ENCODE measurements around the gene SERPINB7.
A peak's percentile ranks its signal among the peaks of the same experiment; 100 is the strongest.

The SERPINB7 gene

DNA sequence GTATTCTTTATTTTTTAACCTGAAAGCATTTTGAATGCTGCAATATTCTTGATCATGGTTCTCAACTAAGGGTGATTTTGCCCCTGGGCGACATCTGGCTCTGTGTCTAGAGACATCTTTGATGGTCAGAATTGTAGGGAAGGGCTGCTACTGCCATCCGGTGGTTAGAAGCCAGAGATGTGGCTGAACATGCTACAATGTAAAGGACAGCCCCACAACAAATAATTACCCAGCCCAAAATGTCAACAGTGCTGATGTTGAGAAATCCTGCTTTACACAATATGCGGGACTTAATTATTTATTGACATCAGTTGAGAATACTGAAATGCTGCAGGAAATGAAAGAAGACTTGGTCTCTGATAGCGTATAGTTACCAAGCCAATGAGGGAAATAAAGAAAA lies 74.8 kb downstream of the SERPINB7 start:
- DNase-seq (ENCODE audit: low spot score), result peak; percentile 35

DNA sequence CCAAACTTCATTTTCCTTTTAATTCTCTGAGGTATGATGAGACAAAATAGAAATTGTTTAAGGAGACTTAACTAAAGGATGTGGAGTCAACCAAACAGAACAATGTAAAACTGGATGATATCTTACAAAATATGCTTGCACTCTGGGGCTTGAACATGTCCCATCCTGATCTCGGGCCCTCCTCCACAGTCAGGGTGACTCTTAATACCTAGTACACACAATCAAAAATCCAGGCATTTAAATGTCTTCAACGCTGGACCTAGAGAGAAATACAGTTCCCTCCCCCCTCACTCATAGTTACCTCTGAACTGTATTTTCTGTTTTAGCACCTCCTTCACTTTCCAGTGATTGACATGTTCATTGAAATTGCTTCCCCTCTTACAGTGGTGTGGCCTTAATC lies 75.4 kb downstream of the SERPINB7 start:
- no peak for DNase-seq (ENCODE audit: low spot score)

Measured in kidney tubule cell (primary cell).